GM19351 (cell line): ENCODE data around the gene ABO.
"Not testable (repeated sequence)": the region's sequence is repeated elsewhere in the genome, so short reads cannot be mapped to it uniquely, and the experiment has no call there.

Source experiments
- ATAC-seq: cut with Tn5 transposase; IDR thresholded peaks from one replicate; pipeline ENCODE4 v1.9.1; 2021; ENCODE audit warnings: mild to moderate bottlenecking, moderate library complexity; ENCODE audit not compliant: unreplicated experiment

ABO gene

GRCh38 chr9:133290751-133291302, 15.8 kb upstream of the ABO start:
- ATAC-seq = no peak

GRCh38 chr9:133286523-133286922, 11.5 kb upstream of the ABO start:
- no peak for ATAC-seq

- no peak for ATAC-seq
Measured at GRCh38 chr9:133285252-133285775, 10.3 kb upstream of the ABO start.

GRCh38 chr9:133284362-133284761, 9.4 kb upstream of the ABO start:
- no peak for ATAC-seq

- ATAC-seq = not testable (repeated sequence)
Measured at GRCh38 chr9:133283255-133284032, 8.4 kb upstream of the ABO start.

- no peak for ATAC-seq
Measured at GRCh38 chr9:133282464-133283238, 7.7 kb upstream of the ABO start.

- ATAC-seq = no peak
Measured at GRCh38 chr9:133280392-133280791, 5.4 kb upstream of the ABO start.

- ATAC-seq = no peak
Measured at GRCh38 chr9:133278161-133279114, 3.4 kb upstream of the ABO start.

- ATAC-seq = no peak
Measured at GRCh38 chr9:133277467-133277866, 2.5 kb upstream of the ABO start.

- ATAC-seq = no peak
Measured at GRCh38 chr9:133276923-133277322, 1.9 kb upstream of the ABO start.

GRCh38 chr9:133276001-133276884, 1.2 kb upstream of the ABO start:
- ATAC-seq = no peak

GRCh38 chr9:133274236-133275104, 531 bp downstream of the ABO start:
- no peak for ATAC-seq

GRCh38 chr9:133273819-133274218, 1.2 kb downstream of the ABO start:
- ATAC-seq = no peak

GRCh38 chr9:133273098-133273497, 1.9 kb downstream of the ABO start:
- no peak for ATAC-seq

- no peak for ATAC-seq
Measured at GRCh38 chr9:133269537-133270362, 5.3 kb downstream of the ABO start.

- not testable (repeated sequence) for ATAC-seq
Measured at GRCh38 chr9:133269136-133269535, 5.9 kb downstream of the ABO start.

GRCh38 chr9:133268335-133269056, 6.5 kb downstream of the ABO start:
- no peak for ATAC-seq
